Suprapubic skin (tissue), 4 donors: ENCODE data around the gene HAPLN1.

Experiments
- EP300 ChIP-seq: sonication (generic); formaldehyde crosslinking; IDR thresholded peaks from one replicate; pipeline ENCODE4 v1.6.1; 2017; ENCODE audit warnings: antibody characterized with exemption
- POLR2A ChIP-seq, 2 donors: fragments of 450-650 bp; IDR thresholded peaks; one replicate each; pipeline ENCODE4 v1.6.1; 2017; ENCODE audit warnings: antibody characterized with exemption in 2 of 2, mild to moderate bottlenecking in 2 of 2, moderate library complexity in 2 of 2
- POLR2AphosphoS5 ChIP-seq, 3 donors: sonication (generic); formaldehyde crosslinking; IDR thresholded peaks; one replicate each; pipeline ENCODE4 v1.6.1; 2017; ENCODE audit warnings: antibody characterized with exemption in 3 of 3
- TF ChIP-seq, protein P1 (sequence below), 2 donors: fragments of 200-600 bp in 1 of 2; fragments of 450-650 bp in 1 of 2; sonication (generic) in 1 of 2; IDR thresholded peaks; one replicate each; pipeline ENCODE4 v1.5.1; 2016 to 2019; ENCODE audit warnings: antibody characterized with exemption in 2 of 2, mild to moderate bottlenecking in 1 of 2, moderate library complexity in 1 of 2

DNA sequence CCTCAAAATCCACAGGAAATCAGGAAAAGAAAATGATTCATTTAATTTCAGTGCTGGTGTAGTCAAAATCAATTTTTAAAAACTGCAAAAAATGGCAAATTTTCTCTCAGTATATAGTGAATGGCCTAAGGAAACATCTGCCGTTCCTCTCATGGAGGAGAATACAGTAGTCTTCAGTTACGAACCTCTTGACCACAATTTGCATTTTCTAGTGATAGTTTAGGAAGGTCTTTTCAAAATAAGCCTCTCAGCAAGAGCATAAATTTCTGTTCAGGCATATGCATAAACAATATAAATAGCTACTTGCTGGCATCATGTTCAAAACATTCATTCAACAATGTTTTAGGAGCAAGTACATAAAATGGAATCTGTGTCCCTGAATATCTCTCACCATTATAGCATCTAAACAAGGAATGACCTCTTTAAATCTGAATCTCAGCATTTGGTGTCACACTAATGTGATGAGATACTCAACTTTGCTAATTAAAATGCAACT, 33.5 kb downstream of the HAPLN1 start:
- TF ChIP-seq, protein P1, sequence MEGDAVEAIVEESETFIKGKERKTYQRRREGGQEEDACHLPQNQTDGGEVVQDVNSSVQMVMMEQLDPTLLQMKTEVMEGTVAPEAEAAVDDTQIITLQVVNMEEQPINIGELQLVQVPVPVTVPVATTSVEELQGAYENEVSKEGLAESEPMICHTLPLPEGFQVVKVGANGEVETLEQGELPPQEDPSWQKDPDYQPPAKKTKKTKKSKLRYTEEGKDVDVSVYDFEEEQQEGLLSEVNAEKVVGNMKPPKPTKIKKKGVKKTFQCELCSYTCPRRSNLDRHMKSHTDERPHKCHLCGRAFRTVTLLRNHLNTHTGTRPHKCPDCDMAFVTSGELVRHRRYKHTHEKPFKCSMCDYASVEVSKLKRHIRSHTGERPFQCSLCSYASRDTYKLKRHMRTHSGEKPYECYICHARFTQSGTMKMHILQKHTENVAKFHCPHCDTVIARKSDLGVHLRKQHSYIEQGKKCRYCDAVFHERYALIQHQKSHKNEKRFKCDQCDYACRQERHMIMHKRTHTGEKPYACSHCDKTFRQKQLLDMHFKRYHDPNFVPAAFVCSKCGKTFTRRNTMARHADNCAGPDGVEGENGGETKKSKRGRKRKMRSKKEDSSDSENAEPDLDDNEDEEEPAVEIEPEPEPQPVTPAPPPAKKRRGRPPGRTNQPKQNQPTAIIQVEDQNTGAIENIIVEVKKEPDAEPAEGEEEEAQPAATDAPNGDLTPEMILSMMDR (IDR thresholded peaks at IDR 0.05) = no peak
- TF ChIP-seq POLR2A (IDR thresholded peaks at IDR 0.05) (no peak), POLR2AphosphoS5 (IDR thresholded peaks at IDR 0.05) (no peak), EP300 (no peak)
